ENCODE measurements around the gene GRAMD2B.

DNA sequence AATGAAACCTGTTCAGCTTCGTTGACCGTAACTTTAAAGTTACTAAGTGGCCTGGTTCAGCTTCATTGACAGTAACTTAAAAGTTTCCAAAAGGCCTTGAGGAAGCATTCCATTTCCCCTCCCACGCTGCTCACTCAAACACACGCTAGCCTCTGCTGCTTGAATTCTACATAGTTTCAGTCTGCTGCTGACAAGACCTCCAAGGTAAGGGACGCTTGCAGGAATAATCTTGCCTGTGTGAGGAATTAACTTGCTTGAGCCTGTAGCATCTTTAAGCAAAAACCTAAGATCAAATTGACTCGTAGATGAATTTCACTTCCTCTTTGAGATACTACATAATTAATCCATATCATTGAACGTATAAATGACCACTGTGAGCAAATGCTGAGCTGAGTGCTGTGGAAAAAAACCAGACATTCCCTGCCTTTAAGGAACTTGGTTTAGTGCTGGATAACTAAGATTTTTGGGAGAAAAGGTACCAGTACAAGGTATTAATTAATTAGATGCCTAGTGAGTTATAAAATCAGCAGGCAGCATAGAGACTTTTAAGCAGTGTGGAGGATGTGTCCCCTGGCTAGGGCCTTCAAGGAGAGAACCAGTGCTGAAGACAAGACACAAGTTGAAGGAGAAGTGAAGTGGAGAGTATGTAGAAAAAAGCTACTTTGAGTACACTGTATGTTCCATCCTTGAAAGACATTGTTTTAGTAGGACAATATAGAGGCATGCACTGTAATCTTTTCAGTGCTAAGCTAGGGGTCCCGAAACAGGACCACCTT, 39.2 kb downstream of the GRAMD2B start:
- TF ChIP-seq, protein P1, sequence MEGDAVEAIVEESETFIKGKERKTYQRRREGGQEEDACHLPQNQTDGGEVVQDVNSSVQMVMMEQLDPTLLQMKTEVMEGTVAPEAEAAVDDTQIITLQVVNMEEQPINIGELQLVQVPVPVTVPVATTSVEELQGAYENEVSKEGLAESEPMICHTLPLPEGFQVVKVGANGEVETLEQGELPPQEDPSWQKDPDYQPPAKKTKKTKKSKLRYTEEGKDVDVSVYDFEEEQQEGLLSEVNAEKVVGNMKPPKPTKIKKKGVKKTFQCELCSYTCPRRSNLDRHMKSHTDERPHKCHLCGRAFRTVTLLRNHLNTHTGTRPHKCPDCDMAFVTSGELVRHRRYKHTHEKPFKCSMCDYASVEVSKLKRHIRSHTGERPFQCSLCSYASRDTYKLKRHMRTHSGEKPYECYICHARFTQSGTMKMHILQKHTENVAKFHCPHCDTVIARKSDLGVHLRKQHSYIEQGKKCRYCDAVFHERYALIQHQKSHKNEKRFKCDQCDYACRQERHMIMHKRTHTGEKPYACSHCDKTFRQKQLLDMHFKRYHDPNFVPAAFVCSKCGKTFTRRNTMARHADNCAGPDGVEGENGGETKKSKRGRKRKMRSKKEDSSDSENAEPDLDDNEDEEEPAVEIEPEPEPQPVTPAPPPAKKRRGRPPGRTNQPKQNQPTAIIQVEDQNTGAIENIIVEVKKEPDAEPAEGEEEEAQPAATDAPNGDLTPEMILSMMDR (conservative IDR thresholded peaks at IDR 0.05; ENCODE audit: low read depth, low read length) = no peak
- TF ChIP-seq EZH2 (IDR thresholded peaks at IDR 0.05; ENCODE audit: low read length, unreplicated experiment) (no peak), EZH2phosphoT487 (IDR thresholded peaks at IDR 0.05; ENCODE audit: borderline replicate concordance, low read length) (no peak)
